Adrenal gland (tissue), 5 donors: ENCODE measurements around the gene MALRD1.

Experiments used
- CTCF ChIP-seq, 6 experiments: fragments of 450-650 bp in 4 of 6; fragments of 200-600 bp in 2 of 6; sonication (generic) in 1 of 6; IDR thresholded peaks; 1 replicate in 5 of 6; 2 replicates in 1 of 6; pipeline versions ENCODE4 v1.5.1 to v1.8.0; 2016 to 2021; ENCODE audit warnings: antibody characterized with exemption in 6 of 6, mild to moderate bottlenecking in 2 of 6, moderate library complexity in 1 of 6
- POLR2A ChIP-seq, 2 donors: fragments of 450-650 bp; IDR thresholded peaks; one replicate each; pipeline ENCODE4 v1.6.1; 2017; ENCODE audit warnings: antibody characterized with exemption in 2 of 2, mild to moderate bottlenecking in 2 of 2, moderate library complexity in 1 of 2
- donor health status: DM: no; HTN: no; CAD: no.

- TF ChIP-seq POLR2A (IDR thresholded peaks at IDR 0.05): no peak
- TF ChIP-seq CTCF (IDR thresholded peaks at IDR 0.05): no peak
Measured at GRCh38 chr10:19014034-19014433, 34.6 kb upstream of the MALRD1 start.
